Measurements from ENCODE around the gene MPPED1. TPM values are rescaled to one million over a fixed set of nuclear protein-coding genes. Genes with fewer than 3 reads are reported as not detected.

The MPPED1 gene
- total and polyA plus RNA-seq, 2 of the 13 experiments (the other 11 are each of a cell fraction or from before 2014, with no cell fraction given), result 0.77 TPM; not detected in 1

DNA sequence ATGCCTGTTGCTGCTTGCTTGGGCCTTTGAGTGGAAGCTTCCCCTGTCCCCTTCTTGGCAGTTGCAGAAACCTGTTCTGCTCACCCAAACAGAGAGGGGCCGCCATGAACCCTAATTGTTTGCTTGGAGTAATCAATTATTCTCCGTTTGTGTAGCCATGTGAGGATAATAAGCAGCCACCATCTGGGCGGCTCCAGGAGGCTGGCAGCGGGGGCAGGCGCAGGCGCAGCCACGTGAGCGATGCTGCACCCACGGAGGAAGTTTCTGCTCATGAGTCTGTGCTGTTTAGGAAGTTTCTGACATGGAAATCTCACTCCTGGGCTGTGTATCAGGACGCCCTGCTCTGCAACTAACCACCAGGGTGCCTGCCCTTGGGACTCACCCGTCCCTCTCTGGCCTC lies 90.1 kb downstream of the MPPED1 start:
- Histone ChIP-seq H4K20me1 (ENCODE audit: insufficient read depth, low read length) (no peaks in the 10 kb centered on the region), H2AFZ (ENCODE audit: low read length) (no peak overlapping the region), H3K4me2 (ENCODE audit: low read depth, low read length) (no peak overlapping the region), H3K79me2 (ENCODE audit: insufficient read depth, low read length) (no peaks in the 10 kb centered on the region), H3K4me3 (replicated peaks in 1 of 3; ENCODE audit: insufficient read depth in 1 of 3, low read depth in 2 of 3, low read length in 3 of 3) (no peak overlapping the region), H3K27ac (ENCODE audit: extremely low read length, insufficient read depth, low read length) (no peak overlapping the region), H3K4me1 (ENCODE audit: insufficient read depth, low read length) (no peaks in the 10 kb centered on the region), H3K27me3 (ENCODE audit: control insufficient read depth in 1 of 2, insufficient read depth in 2 of 2, low read length in 2 of 2) (no peaks in the 10 kb centered on the region), H3K9me3 (ENCODE audit: low read length) (no peaks in the 10 kb centered on the region), H3K36me3 (replicated peaks in 1 of 2; ENCODE audit: control insufficient read depth in 1 of 2, insufficient read depth in 2 of 2, low read length in 2 of 2) (no peaks in the 10 kb centered on the region), H3K9ac (ENCODE audit: insufficient read depth, low read depth, low read length) (no peak overlapping the region)
- intact Hi-C loops (cut with micrococcal nuclease; ENCODE audit: unreplicated experiment) (no loop called here), in situ Hi-C loops (cut with HindIII; ENCODE audit: extremely low pct_ligation_motif_present, low pct_unique_long_range_greater_than_20kb) (no loop called here)
- no TSS peak for BruUV-seq (replicated peaks)
- FAIRE-seq (no peak), DNase-seq (ENCODE audit: low spot score) (no peak), ATAC-seq (no peak)
- CTCF ChIA-PET (ENCODE audit: low intra/inter-chr PET ratio, low total read pairs), result no interaction called here
- no peak for TF ChIP-seq ZNF577 (CRISPR knock-in tag; IDR thresholded peaks at IDR 0.05; ENCODE audit: borderline replicate concordance, low read depth)
- TF ChIP-seq GABPA (IDR thresholded peaks at IDR 0.05; ENCODE audit: low read depth, low read length), result no peak
- no peak for TF ChIP-seq GABPA (CRISPR knock-in tag; IDR thresholded peaks at IDR 0.05; ENCODE audit: low read depth)
- TF ChIP-seq NR2F1 (CRISPR knock-in tag; IDR thresholded peaks at IDR 0.05), result no peak
- TF ChIP-seq ZNF670 (CRISPR knock-in tag; IDR thresholded peaks at IDR 0.05; ENCODE audit: borderline replicate concordance), result no peak
- TF ChIP-seq, protein P1, sequence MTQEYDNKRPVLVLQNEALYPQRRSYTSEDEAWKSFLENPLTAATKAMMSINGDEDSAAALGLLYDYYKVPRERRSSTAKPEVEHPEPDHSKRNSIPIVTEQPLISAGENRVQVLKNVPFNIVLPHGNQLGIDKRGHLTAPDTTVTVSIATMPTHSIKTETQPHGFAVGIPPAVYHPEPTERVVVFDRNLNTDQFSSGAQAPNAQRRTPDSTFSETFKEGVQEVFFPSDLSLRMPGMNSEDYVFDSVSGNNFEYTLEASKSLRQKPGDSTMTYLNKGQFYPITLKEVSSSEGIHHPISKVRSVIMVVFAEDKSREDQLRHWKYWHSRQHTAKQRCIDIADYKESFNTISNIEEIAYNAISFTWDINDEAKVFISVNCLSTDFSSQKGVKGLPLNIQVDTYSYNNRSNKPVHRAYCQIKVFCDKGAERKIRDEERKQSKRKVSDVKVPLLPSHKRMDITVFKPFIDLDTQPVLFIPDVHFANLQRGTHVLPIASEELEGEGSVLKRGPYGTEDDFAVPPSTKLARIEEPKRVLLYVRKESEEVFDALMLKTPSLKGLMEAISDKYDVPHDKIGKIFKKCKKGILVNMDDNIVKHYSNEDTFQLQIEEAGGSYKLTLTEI (CRISPR knock-in tag; conservative IDR thresholded peaks at IDR 0.05), result no peak
- no peak for TF ChIP-seq IKZF4 (CRISPR knock-in tag; IDR thresholded peaks at IDR 0.05; ENCODE audit: borderline replicate concordance, low read depth, not compliant biosample characterization)
- TF ChIP-seq, protein P2, sequence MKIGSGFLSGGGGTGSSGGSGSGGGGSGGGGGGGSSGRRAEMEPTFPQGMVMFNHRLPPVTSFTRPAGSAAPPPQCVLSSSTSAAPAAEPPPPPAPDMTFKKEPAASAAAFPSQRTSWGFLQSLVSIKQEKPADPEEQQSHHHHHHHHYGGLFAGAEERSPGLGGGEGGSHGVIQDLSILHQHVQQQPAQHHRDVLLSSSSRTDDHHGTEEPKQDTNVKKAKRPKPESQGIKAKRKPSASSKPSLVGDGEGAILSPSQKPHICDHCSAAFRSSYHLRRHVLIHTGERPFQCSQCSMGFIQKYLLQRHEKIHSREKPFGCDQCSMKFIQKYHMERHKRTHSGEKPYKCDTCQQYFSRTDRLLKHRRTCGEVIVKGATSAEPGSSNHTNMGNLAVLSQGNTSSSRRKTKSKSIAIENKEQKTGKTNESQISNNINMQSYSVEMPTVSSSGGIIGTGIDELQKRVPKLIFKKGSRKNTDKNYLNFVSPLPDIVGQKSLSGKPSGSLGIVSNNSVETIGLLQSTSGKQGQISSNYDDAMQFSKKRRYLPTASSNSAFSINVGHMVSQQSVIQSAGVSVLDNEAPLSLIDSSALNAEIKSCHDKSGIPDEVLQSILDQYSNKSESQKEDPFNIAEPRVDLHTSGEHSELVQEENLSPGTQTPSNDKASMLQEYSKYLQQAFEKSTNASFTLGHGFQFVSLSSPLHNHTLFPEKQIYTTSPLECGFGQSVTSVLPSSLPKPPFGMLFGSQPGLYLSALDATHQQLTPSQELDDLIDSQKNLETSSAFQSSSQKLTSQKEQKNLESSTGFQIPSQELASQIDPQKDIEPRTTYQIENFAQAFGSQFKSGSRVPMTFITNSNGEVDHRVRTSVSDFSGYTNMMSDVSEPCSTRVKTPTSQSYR (CRISPR knock-in tag; IDR thresholded peaks at IDR 0.05; ENCODE audit: borderline replicate concordance), result no peak
- no peak for TF ChIP-seq ZNF350 (CRISPR knock-in tag; IDR thresholded peaks at IDR 0.05; ENCODE audit: borderline replicate concordance, low read depth)
- no peak for TF ChIP-seq ZKSCAN8 (CRISPR knock-in tag; IDR thresholded peaks at IDR 0.05; ENCODE audit: borderline replicate concordance)
- no peak for TF ChIP-seq U2AF1 (optimal IDR thresholded peaks at IDR 0.05; ENCODE audit: low read depth, low read length)
- TF ChIP-seq ATF1 (CRISPR knock-in tag; IDR thresholded peaks at IDR 0.05), result no peak
- no peak for TF ChIP-seq SALL2 (CRISPR knock-in tag; IDR thresholded peaks at IDR 0.05)
- TF ChIP-seq, protein P3, sequence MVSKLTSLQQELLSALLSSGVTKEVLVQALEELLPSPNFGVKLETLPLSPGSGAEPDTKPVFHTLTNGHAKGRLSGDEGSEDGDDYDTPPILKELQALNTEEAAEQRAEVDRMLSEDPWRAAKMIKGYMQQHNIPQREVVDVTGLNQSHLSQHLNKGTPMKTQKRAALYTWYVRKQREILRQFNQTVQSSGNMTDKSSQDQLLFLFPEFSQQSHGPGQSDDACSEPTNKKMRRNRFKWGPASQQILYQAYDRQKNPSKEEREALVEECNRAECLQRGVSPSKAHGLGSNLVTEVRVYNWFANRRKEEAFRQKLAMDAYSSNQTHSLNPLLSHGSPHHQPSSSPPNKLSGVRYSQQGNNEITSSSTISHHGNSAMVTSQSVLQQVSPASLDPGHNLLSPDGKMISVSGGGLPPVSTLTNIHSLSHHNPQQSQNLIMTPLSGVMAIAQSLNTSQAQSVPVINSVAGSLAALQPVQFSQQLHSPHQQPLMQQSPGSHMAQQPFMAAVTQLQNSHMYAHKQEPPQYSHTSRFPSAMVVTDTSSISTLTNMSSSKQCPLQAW (CRISPR knock-in tag; IDR thresholded peaks at IDR 0.05), result no peak
- TF ChIP-seq KLF9 (CRISPR knock-in tag; IDR thresholded peaks at IDR 0.05; ENCODE audit: low read depth), result no peak
- TF ChIP-seq PAF1 (CRISPR knock-in tag; IDR thresholded peaks at IDR 0.05), result no peak
- TF ChIP-seq CAMTA2 (CRISPR knock-in tag; IDR thresholded peaks at IDR 0.05; ENCODE audit: borderline replicate concordance), result no peak
- 58% methylated on average over 11 of the region's 11 CpGs for WGBS (ENCODE audit: low lambda C conversion rate)
- POLR2A ChIA-PET, result no interaction called here
